ENCODE data around the gene CYBA. TPM values are rescaled to one million over a fixed set of nuclear protein-coding genes. Genes with fewer than 3 reads are reported as not detected.

The CYBA gene
- total and polyA plus RNA-seq, 2 of the 13 experiments (the other 11 are each of a cell fraction or from before 2014, with no cell fraction given): 196 to 250 TPM

DNA sequence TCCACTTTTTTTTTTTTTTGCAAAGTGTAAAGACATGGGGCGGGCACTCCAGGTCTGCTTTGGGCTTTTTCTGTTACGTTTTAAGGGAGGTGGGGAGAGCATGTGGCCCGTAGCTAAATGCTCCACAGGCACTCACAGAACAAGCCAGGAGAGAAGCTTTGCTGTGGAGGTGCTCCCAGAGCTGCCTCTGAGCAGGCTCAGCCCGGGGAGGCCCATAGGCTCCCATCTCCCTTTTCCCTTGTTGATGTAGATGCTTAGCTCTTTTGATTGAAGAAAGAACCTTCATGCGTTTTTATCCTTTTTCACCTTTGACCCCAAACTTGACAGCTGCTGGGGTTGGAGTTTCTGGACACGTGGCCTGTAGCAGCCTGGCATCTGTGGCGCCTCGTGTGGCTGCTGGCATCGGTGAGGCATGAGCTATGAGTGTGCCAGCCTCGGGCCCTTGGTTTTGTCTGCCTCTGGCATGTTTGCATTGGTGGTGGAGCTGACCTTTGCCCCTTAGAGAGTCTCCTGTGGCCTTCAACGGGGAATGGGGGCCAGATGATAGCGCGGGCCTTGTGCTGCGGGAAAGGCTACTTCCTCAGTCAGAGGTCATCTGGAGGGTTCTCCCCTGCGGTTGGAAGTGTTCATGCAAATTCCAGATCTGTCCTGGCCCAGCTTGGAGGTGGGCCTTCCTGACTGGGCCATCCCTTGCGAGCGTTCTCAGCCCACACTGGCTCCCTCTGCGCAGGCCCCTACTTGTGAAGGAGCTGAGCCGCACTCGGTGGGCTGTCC lies 32.5 kb downstream of the CYBA start (continued):
- TF ChIP-seq ZNF253 (CRISPR knock-in tag; IDR thresholded peaks at IDR 0.05; ENCODE audit: borderline replicate concordance) (no peak; the same call in 1 of the 2 replicates), SMC3 (IDR thresholded peaks at IDR 0.05; ENCODE audit: low read length) (no peak), SRSF9 (IDR thresholded peaks at IDR 0.05; ENCODE audit: borderline replicate concordance, insufficient read depth, low read depth, low read length, poor library complexity, severe bottlenecking) (no peak), ZNF841 (CRISPR knock-in tag; IDR thresholded peaks at IDR 0.05; ENCODE audit: borderline replicate concordance) (no peak), ZNF850 (CRISPR knock-in tag; conservative IDR thresholded peaks at IDR 0.05) (no peak), RFX5 (IDR thresholded peaks at IDR 0.05; ENCODE audit: low read depth, low read length) (no peak), ZNF569 (CRISPR knock-in tag; IDR thresholded peaks at IDR 0.05; ENCODE audit: borderline replicate concordance) (no peak), SMAD3 (CRISPR knock-in tag; IDR thresholded peaks at IDR 0.05) (no peak), NFKBIZ (CRISPR knock-in tag; IDR thresholded peaks at IDR 0.05) (peak; percentile 78), TBP (CRISPR knock-in tag; IDR thresholded peaks at IDR 0.05) (no peak), MIXL1 (CRISPR knock-in tag; IDR thresholded peaks at IDR 0.05) (no peak), ZNF3 (CRISPR knock-in tag; IDR thresholded peaks at IDR 0.05) (no peak), HNRNPK (IDR thresholded peaks at IDR 0.05; ENCODE audit: low read depth, low read length, poor library complexity, severe bottlenecking) (no peak), MXD4 (CRISPR knock-in tag; IDR thresholded peaks at IDR 0.05) (peak; percentile 91; the same call in 1 of the 2 replicates), HIVEP1 (CRISPR knock-in tag; IDR thresholded peaks at IDR 0.05) (peak; percentile 93), E2F1 (CRISPR knock-in tag; IDR thresholded peaks at IDR 0.05) (peak; percentile 40; the same call in 1 of the 2 replicates), SRF (IDR thresholded peaks at IDR 0.05; ENCODE audit: low read depth, low read length) (no peak), ZNF619 (CRISPR knock-in tag; IDR thresholded peaks at IDR 0.05) (peak; percentile 60; the same call in 1 of the 2 replicates), GABPB1 (CRISPR knock-in tag; IDR thresholded peaks at IDR 0.05) (peak; percentile 78), REPIN1 (CRISPR knock-in tag; IDR thresholded peaks at IDR 0.05; ENCODE audit: borderline replicate concordance, low read depth) (peak; percentile 81; the same call in 1 of the 2 replicates), DZIP1 (CRISPR knock-in tag; IDR thresholded peaks at IDR 0.05) (no peak), KDM3A (CRISPR knock-in tag; IDR thresholded peaks at IDR 0.05; ENCODE audit: low read depth) (no peak), ZNF382 (CRISPR knock-in tag; IDR thresholded peaks at IDR 0.05; ENCODE audit: borderline replicate concordance) (no peak), SIX4 (CRISPR knock-in tag; IDR thresholded peaks at IDR 0.05) (no peak), SSRP1 (CRISPR knock-in tag; IDR thresholded peaks at IDR 0.05) (no peak), REXO4 (CRISPR knock-in tag; IDR thresholded peaks at IDR 0.05; ENCODE audit: borderline replicate concordance) (no peak), NFE2L2 (IDR thresholded peaks at IDR 0.05; ENCODE audit: low read length) (no peak), RARA (CRISPR knock-in tag; IDR thresholded peaks at IDR 0.05) (peak; percentile 91), ZNF317 (CRISPR knock-in tag; IDR thresholded peaks at IDR 0.05) (peak; percentile 71; the same call in 1 of the 2 replicates)
